Adipose tissue (tissue), 3 donors: Measurements from ENCODE around the gene CDK14. TPM values are rescaled to one million over a fixed set of nuclear protein-coding genes. Genes with fewer than 3 reads are reported as not detected.

Source experiments
- H3K27ac ChIP-seq: one replicate; pipeline ENCODE4 v1.5.1; 2013; ENCODE audit warnings: low read depth, low read length
- WGBS, 3 donors: extraction: QIAGEN DNeasy Blood & Tissue Kit; methylation state at CpG; one replicate each; pipeline ENCODE4 v1.1.7; 2013; 5-methylcytosine and 5-hydroxymethylcytosine counted together
- polyA plus RNA-seq, 3 donors: library from polyadenylated mRNA; stranded (reverse); fragments of 200-250 nt; gene quantifications; one replicate each; pipeline ENCODE4 v1.2.3, GENCODE V29; 2013
- donor health status: healthy with polysubstance abuse.
- donor health status: Bipolar disorder and iron deficiency.
- donor health status: healthy.

Gene CDK14
- polyA plus RNA-seq, 3 donors, result 4.5 to 14.7 (median 5.2) TPM

GRCh38 chr7:90933041-90933440, 336.9 kb downstream of the CDK14 start:
- WGBS, 3 donors, result 84 to 95% (median 92%) methylated on average over 3 of the region's 3 CpGs

GRCh38 chr7:90933984-90934383, 337.9 kb downstream of the CDK14 start:
- no peak overlapping the region for H3K27ac ChIP-seq
- 67 to 86% (median 82%) methylated on average over 5 of the region's 5 CpGs for WGBS, 3 donors

More at GRCh38 chr7:90933041-90933440, 336.9 kb downstream of the CDK14 start:
- H3K27ac ChIP-seq, result no peak overlapping the region

GRCh38 chr7:90938371-90938770, 342.2 kb downstream of the CDK14 start:
- no peak overlapping the region for H3K27ac ChIP-seq

GRCh38 chr7:90939666-90940065, 343.5 kb downstream of the CDK14 start:
- H3K27ac ChIP-seq, result no peak overlapping the region
- WGBS, 3 donors, result 92 to 93% (median 92%) methylated on average over 3 of the region's 3 CpGs

- 80 to 92% (median 89%) methylated on average over 3 of the region's 3 CpGs for WGBS, 3 donors
- no peak overlapping the region for H3K27ac ChIP-seq
Measured at GRCh38 chr7:90944021-90944420, 347.9 kb downstream of the CDK14 start.

- H3K27ac ChIP-seq, result no peak overlapping the region
- whole genome bisulfite sequencing, 3 donors, result 60 to 81% (median 70%) methylated on average over 5 of the region's 5 CpGs
Measured at GRCh38 chr7:90945104-90945787, 349.1 kb downstream of the CDK14 start.

- WGBS, 3 donors, result 74 to 81% (median 80%) methylated on average over 10 of the region's 10 CpGs
- H3K27ac ChIP-seq, result no peak overlapping the region
Measured at GRCh38 chr7:90946730-90947501, 350.8 kb downstream of the CDK14 start.

GRCh38 chr7:90948085-90948484, 352.0 kb downstream of the CDK14 start:
- H3K27ac ChIP-seq, result no peak overlapping the region

- H3K27ac ChIP-seq, result no peak overlapping the region
- 53 to 88% (median 77%) methylated on average over 1 of the region's 1 CpG for WGBS, 3 donors
Measured at GRCh38 chr7:90951229-90951628, 355.1 kb downstream of the CDK14 start.

- WGBS, 3 donors, result 83 to 86% (median 85%) methylated on average over 7 of the region's 7 CpGs
- H3K27ac ChIP-seq, result no peak overlapping the region
Measured at GRCh38 chr7:90951986-90952954, 356.1 kb downstream of the CDK14 start.

GRCh38 chr7:90955641-90956207, 359.6 kb downstream of the CDK14 start:
- 70 to 91% (median 87%) methylated on average over 3 of the region's 3 CpGs for WGBS, 3 donors
- H3K27ac ChIP-seq, result no peak overlapping the region

GRCh38 chr7:90957883-90958282, 361.8 kb downstream of the CDK14 start:
- no peak overlapping the region for H3K27ac ChIP-seq
- WGBS, 3 donors, result 68 to 79% (median 77%) methylated on average over 5 of the region's 5 CpGs

GRCh38 chr7:90958647-90959046, 362.5 kb downstream of the CDK14 start:
- no peak overlapping the region for H3K27ac ChIP-seq
- 79 to 83% (median 79%) methylated on average over 2 of the region's 2 CpGs for WGBS, 3 donors

- 89 to 95% (median 92%) methylated on average over 1 of the region's 1 CpG for WGBS, 3 donors
- H3K27ac ChIP-seq, result no peak overlapping the region
Measured at GRCh38 chr7:90961037-90961725, 365.1 kb downstream of the CDK14 start.

- H3K27ac ChIP-seq, result no peak overlapping the region
- WGBS, 3 donors, result 88 to 92% (median 90%) methylated on average over 2 of the region's 2 CpGs
Measured at GRCh38 chr7:90965211-90965610, 369.1 kb downstream of the CDK14 start.

- WGBS, 3 donors, result 71 to 90% (median 81%) methylated on average over 1 of the region's 1 CpG
Measured at GRCh38 chr7:90966346-90966745, 370.2 kb downstream of the CDK14 start.

GRCh38 chr7:90968871-90969270, 372.8 kb downstream of the CDK14 start:
- WGBS, 3 donors, result 89 to 90% (median 90%) methylated on average over 4 of the region's 4 CpGs
- no peak overlapping the region for H3K27ac ChIP-seq

More at GRCh38 chr7:90966346-90966745, 370.2 kb downstream of the CDK14 start:
- no peak overlapping the region for H3K27ac ChIP-seq
